ENCODE measurements around the gene REXO2. TPM values are rescaled to one million over a fixed set of nuclear protein-coding genes. Genes with fewer than 3 reads are reported as not detected.
A peak's percentile ranks its signal among the peaks of the same experiment; 100 is the strongest.

REXO2 gene
- total RNA-seq, 4 donors from 2014 or later: 97.8 to 177 (median 119) TPM

- H3K4me3 ChIP-seq: peak overlapping the region; percentile 54 to 75
- H3K27ac ChIP-seq: peak overlapping the region; percentile 90 to 97 (median 96)
- no peak for ATAC-seq
- WGBS, 2 donors (ENCODE audit: low coverage in 1 of 2): 3 to 5% methylated on average over 4 of the region's 4 CpGs
- no peaks in the 10 kb centered on the region for H3K27me3 ChIP-seq
- H3K9me3 ChIP-seq: no peaks in the 10 kb centered on the region
- peaks cover 6 to 67% (median 15%) of the 10 kb centered on the region in 3 donors for H3K4me1 ChIP-seq
- H3K36me3 ChIP-seq: peaks cover 0 to 8% of the 10 kb centered on the region in 2 donors
- no peak for TF ChIP-seq POLR2A (IDR thresholded peaks at IDR 0.05)
- no peak for TF ChIP-seq CTCF (IDR thresholded peaks at IDR 0.05)
- no peak for TF ChIP-seq POLR2AphosphoS5 (IDR thresholded peaks at IDR 0.05)
- TF ChIP-seq EP300 (IDR thresholded peaks at IDR 0.05): no peak
Observed at GRCh38 chr11:114401311-114401710, 38.0 kb upstream of the REXO2 start.

GRCh38 chr11:114412946-114413345 is 26.3 kb upstream of the REXO2 start:
- H3K4me3 ChIP-seq: no peak overlapping the region
- 85 to 100% methylated on average over 1 to 3 of the region's 4 CpGs for WGBS, 2 donors (ENCODE audit: low coverage in 1 of 2)
- no peaks in the 10 kb centered on the region for H3K9me3 ChIP-seq

GRCh38 chr11:114413958-114414357 is 25.3 kb upstream of the REXO2 start:
- ATAC-seq: no peak
- 89 to 95% methylated on average over 10 of the region's 10 CpGs for WGBS, 2 donors (ENCODE audit: low coverage in 1 of 2)
- no peaks in the 10 kb centered on the region for H3K4me1 ChIP-seq
- no peaks in the 10 kb centered on the region for H3K27me3 ChIP-seq
- no peak overlapping the region for H3K4me3 ChIP-seq
- no peak overlapping the region for H3K27ac ChIP-seq
- TF ChIP-seq EP300 (IDR thresholded peaks at IDR 0.05): no peak
- no peak for TF ChIP-seq CTCF (IDR thresholded peaks at IDR 0.05)
- TF ChIP-seq POLR2A (IDR thresholded peaks at IDR 0.05): no peak
- no peak for TF ChIP-seq POLR2AphosphoS5 (IDR thresholded peaks at IDR 0.05)
- H3K36me3 ChIP-seq: peaks cover 0 to 31% of the 10 kb centered on the region in 2 donors
- H3K9me3 ChIP-seq: no peaks in the 10 kb centered on the region

More at GRCh38 chr11:114412946-114413345, 26.3 kb upstream of the REXO2 start:
- Histone ChIP-seq H3K36me3 (peaks cover 0 to 40% of the 10 kb centered on the region in 2 donors), H3K27ac (no peak overlapping the region), H3K4me1 (no peaks in the 10 kb centered on the region), H3K27me3 (no peaks in the 10 kb centered on the region)
- TF ChIP-seq POLR2AphosphoS5 (IDR thresholded peaks at IDR 0.05) (no peak), EP300 (IDR thresholded peaks at IDR 0.05) (no peak), POLR2A (IDR thresholded peaks at IDR 0.05) (no peak), CTCF (IDR thresholded peaks at IDR 0.05) (no peak)
- ATAC-seq: no peak

GRCh38 chr11:114416441-114416961 is 22.8 kb upstream of the REXO2 start:
- TF ChIP-seq POLR2A (IDR thresholded peaks at IDR 0.05) (no peak), EP300 (IDR thresholded peaks at IDR 0.05) (no peak), CTCF (IDR thresholded peaks at IDR 0.05) (no peak), POLR2AphosphoS5 (IDR thresholded peaks at IDR 0.05) (no peak)
- Histone ChIP-seq H3K4me3 (no peak overlapping the region), H3K4me1 (no peaks in the 10 kb centered on the region), H3K9me3 (no peaks in the 10 kb centered on the region), H3K36me3 (peaks cover 0 to 14% of the 10 kb centered on the region in 2 donors), H3K27me3 (no peaks in the 10 kb centered on the region), H3K27ac (no peak overlapping the region)
- ATAC-seq: no peak

- Histone ChIP-seq H3K4me1 (no peaks in the 10 kb centered on the region), H3K36me3 (peaks cover 0 to 10% of the 10 kb centered on the region in 2 donors), H3K27ac (no peak overlapping the region), H3K27me3 (no peaks in the 10 kb centered on the region), H3K4me3 (no peak overlapping the region), H3K9me3 (no peaks in the 10 kb centered on the region)
- TF ChIP-seq POLR2AphosphoS5 (IDR thresholded peaks at IDR 0.05): no peak
- no peak for TF ChIP-seq EP300 (IDR thresholded peaks at IDR 0.05)
- no peak for ATAC-seq
- 40 to 80% methylated on average over 1 of the region's 4 CpGs for WGBS, 2 donors (ENCODE audit: low coverage in 1 of 2)
Observed at GRCh38 chr11:114426280-114426679, 13.0 kb upstream of the REXO2 start.

Measured in gastroesophageal sphincter (tissue), 4 donors.